Heart right ventricle (tissue), 16 donors: ENCODE measurements around the gene ECI1. TPM values are rescaled to one million over a fixed set of nuclear protein-coding genes. Genes with fewer than 3 reads are reported as not detected.
A peak's percentile ranks its signal among the peaks of the same experiment; 100 is the strongest.

Source experiments
- ATAC-seq, 8 donors: fragments of 200-7000 bp; cut with Tn5 transposase; one replicate each; pipeline ENCODE4 v1.9.1; 2020; ENCODE audit warnings: mild to moderate bottlenecking in 8 of 8, moderate library complexity in 8 of 8, moderate number of reproducible peaks in 1 of 8
- DNase-seq, 2 donors: peaks; one replicate each; pipeline ENCODE4 v3.0.0-alpha.2; 2020
- H3K27ac ChIP-seq, 10 donors: fragments of 200-600 bp; sonication (generic) in 2 of 10; one replicate each; pipeline versions ENCODE4 v1.5.0 to v1.8.0; 2020 to 2022; ENCODE audit warnings: mild to moderate bottlenecking in 3 of 10
- H3K27me3 ChIP-seq, 7 donors: fragments of 200-600 bp; one replicate each; pipeline ENCODE4 v1.8.0; 2021 to 2022; ENCODE audit warnings: mild to moderate bottlenecking in 2 of 7
- H3K36me3 ChIP-seq, 9 donors: fragments of 200-600 bp; sonication (generic) in 1 of 9; one replicate each; pipeline versions ENCODE4 v1.5.0 to v1.8.0; 2020 to 2022; ENCODE audit warnings: mild to moderate bottlenecking in 2 of 9
- H3K4me1 ChIP-seq, 9 donors: fragments of 200-600 bp; sonication (generic) in 1 of 9; one replicate each; pipeline versions ENCODE4 v1.5.0 to v1.8.0; 2020 to 2022; ENCODE audit warnings: mild to moderate bottlenecking in 4 of 9
- H3K4me3 ChIP-seq, 10 donors: fragments of 200-600 bp; sonication (generic) in 2 of 10; one replicate each; pipeline versions ENCODE4 v1.5.0 to v1.8.0; 2020 to 2022; ENCODE audit warnings: mild to moderate bottlenecking in 7 of 10, moderate library complexity in 2 of 10
- H3K9me3 ChIP-seq, 11 donors: fragments of 200-600 bp in 10 of 11; sonication (generic) in 2 of 11; one replicate each; pipeline versions ENCODE4 v1.5.0 to v1.8.0; 2013 to 2022; ENCODE audit warnings: mild to moderate bottlenecking in 2 of 11, control low read depth in 1 of 11, moderate library complexity in 1 of 11
- WGBS, 2 donors: extraction: QIAGEN DNeasy Blood & Tissue Kit; methylation state at CpG; one replicate each; pipeline ENCODE4 v1.1.7; 2013; ENCODE audit warnings: inconsistent platforms in 1 of 2; 5-methylcytosine and 5-hydroxymethylcytosine counted together
- intact Hi-C, 10 donors: fragments of 100-400 bp; cut with DNase I; formaldehyde crosslinking; loops; one replicate each; pipeline versions ENCODE4 v1.11.1 to v1.14.2; 2022
- polyA plus RNA-seq, 2 donors: library from polyadenylated mRNA; stranded (reverse); fragments of 200-250 nt; gene quantifications; one replicate each; pipeline ENCODE4 v1.2.3, GENCODE V29; 2013
- total RNA-seq, 10 donors: library from RNA; stranded (reverse); fragmentation: NEBNext Ultra II Directional in 3 of 10; extraction: Animal tissue kit (Norgen Biotek cat#: 25700) in 3 of 10; gene quantifications; one replicate each; pipeline versions ENCODE4 v1.2.1 to v1.2.4, GENCODE V29; 2021 to 2023
- TF ChIP-seq, protein P1 (sequence below), 9 donors: fragments of 200-600 bp; sonication (generic) in 2 of 9; IDR thresholded peaks; one replicate each; pipeline versions ENCODE4 v1.5.0 to v1.8.0; 2021 to 2022; ENCODE audit warnings: antibody characterized with exemption in 9 of 9, mild to moderate bottlenecking in 5 of 9, moderate library complexity in 1 of 9
- donor health status: Arrhythmogenic right ventricular cardiomyopathy.
- donor health status: ischemic (EF 13 %, LVEDD 7.1; RV severe dilation, severe dysfunction).
- donor health status: healthy with polysubstance abuse.
- donor health status: DM: no; HTN: yes; CAD: no.
- donor health status: DM: no; HTN: no; CAD: no.
- donor health status: ischemic (EF 25% LVEDD 6.9; RV normal size, moderate dysfunction).
- donor health status: ischemic (EF 25% LVEDD 5.7; RV mildly dilated, moderate dysfunction).
- donor health status: healthy.
- donor health status: DM: yes; HTN: yes; CAD: no.
- donor health status: Ischemic cardiomyopathy.
- donor health status: ischemic (EF 35%, LVEDD 5.7; RV mildly dilated, moderate dysfunction).
- donor health status: nonischemic (EF 11% LVEDD 7.7; RV severe dilation, severe dysfunction).
- donor health status: DM: yes; HTN: yes; CAD: no.
- donor health status: PGD.
- donor health status: ischemic (EF 29% LVEDD 5.4; RV normal size, mild dysfunction).
- donor health status: nonischemic (EF 23%, LVEDD 6.1; RV moderate dilation, normal function).

The ECI1 gene
- total and polyA plus RNA-seq, 12 donors = 118 to 491 (median 155) TPM

DNA sequence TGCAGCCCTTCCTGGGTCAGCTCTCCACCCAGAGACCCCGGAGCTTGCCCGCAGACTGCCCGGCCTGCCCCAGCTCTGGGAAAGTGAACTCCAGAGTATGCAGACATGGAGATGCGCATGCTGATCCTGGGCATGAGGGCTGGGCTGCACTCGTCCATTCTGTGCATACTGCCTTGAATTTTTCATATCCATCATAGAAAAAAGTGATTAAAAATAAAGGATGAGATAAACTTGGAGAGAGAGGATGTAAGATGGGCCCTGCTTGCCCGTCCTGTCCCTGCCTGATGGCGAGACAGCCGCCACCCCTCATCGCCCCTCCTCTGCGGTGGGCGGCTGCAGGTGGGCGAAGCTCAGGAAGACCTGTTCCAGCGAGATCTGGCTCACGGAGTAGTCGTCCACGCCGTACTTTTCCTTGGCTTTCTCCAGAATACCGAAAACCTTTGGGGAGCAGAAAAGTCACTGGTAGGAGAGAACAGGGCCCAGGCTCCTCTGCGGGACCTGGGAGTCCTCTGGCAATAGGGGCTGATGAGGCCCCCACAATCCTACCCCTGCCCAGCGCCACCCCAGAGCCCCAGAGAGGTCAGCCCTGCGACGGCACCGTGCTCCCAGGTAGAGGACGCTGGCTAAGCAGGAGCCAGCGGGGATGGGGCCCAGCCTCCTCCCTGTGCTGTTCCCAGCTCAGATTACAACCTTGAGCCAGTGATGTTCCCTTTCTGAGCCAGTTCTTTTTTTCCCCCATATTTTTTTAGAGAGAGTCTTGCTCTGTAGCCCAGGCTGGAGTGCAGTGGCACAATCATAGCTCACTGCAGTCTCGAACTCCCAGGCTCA lies 25.2 kb upstream of the ECI1 start:
- intact Hi-C loops = loop anchor here in 1 of 10 donors (10.0 kb wide), 1 partner anchor 58 kb away; no protein-coding TSS in a partner anchor
- peaks cover 0 to 3% (median 0%) of the 10 kb centered on the region in 9 donors for H3K4me1 ChIP-seq
- no peak overlapping the region for H3K27ac ChIP-seq
- H3K4me3 ChIP-seq = no peak overlapping the region
- TF ChIP-seq, protein P1, sequence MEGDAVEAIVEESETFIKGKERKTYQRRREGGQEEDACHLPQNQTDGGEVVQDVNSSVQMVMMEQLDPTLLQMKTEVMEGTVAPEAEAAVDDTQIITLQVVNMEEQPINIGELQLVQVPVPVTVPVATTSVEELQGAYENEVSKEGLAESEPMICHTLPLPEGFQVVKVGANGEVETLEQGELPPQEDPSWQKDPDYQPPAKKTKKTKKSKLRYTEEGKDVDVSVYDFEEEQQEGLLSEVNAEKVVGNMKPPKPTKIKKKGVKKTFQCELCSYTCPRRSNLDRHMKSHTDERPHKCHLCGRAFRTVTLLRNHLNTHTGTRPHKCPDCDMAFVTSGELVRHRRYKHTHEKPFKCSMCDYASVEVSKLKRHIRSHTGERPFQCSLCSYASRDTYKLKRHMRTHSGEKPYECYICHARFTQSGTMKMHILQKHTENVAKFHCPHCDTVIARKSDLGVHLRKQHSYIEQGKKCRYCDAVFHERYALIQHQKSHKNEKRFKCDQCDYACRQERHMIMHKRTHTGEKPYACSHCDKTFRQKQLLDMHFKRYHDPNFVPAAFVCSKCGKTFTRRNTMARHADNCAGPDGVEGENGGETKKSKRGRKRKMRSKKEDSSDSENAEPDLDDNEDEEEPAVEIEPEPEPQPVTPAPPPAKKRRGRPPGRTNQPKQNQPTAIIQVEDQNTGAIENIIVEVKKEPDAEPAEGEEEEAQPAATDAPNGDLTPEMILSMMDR (IDR thresholded peaks at IDR 0.05) = no peak
- 76 to 78% methylated on average over 26 of the region's 26 CpGs for WGBS, 2 donors
- H3K36me3 ChIP-seq = peaks cover 0 to 51% (median 2%) of the 10 kb centered on the region in 9 donors
- ATAC-seq (no peak), DNase-seq (no peak)
- H3K27me3 ChIP-seq = no peaks in the 10 kb centered on the region
- no peaks in the 10 kb centered on the region for H3K9me3 ChIP-seq

DNA sequence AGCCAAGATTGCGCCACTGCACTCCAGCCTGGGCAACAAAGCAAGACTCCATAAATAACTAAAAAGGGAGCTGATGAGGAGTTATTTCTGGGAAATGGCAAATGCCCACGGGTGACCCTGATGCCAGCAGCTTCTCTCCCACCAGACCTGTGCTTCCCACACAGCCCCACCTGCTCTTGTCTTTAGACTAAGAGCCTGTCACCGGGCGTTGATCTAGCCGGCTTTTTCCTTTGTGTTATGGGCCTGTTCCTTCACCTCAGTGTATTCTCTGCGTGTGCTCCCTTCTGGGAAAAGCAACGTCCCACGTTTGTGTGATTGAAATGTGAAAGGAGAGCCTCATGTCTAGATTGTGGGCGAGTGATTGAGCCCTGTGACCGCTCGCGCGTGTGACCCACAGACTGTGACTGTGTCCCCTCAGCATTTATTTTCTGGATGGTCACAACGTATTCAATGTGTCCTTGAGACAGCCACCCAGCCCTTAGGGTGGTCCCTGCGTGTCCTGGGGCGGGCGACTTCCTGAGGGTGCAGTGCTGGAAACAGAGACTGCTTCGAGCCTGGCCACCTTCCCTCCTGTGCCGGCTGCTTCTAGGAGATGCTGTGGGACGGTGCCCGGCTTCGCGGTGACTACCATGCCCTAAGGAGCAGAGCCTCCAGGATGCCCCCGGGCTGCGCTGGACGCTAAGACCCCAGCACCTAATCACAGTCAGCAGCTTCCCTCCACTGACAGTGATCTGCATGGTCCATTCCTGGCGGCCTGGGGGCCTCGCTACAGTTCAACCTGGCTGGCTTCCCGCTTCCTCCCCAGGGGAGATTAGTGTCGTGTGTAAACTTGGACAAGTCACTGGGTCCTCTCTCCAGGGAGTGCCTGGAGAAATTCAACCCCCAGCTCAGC lies 24.3 kb upstream of the ECI1 start:
- 77% methylated on average over 30 of the region's 30 CpGs for WGBS, 2 donors
- peak in 4 of 8 donors; percentile 15 to 40 (median 34) for ATAC-seq

DNA sequence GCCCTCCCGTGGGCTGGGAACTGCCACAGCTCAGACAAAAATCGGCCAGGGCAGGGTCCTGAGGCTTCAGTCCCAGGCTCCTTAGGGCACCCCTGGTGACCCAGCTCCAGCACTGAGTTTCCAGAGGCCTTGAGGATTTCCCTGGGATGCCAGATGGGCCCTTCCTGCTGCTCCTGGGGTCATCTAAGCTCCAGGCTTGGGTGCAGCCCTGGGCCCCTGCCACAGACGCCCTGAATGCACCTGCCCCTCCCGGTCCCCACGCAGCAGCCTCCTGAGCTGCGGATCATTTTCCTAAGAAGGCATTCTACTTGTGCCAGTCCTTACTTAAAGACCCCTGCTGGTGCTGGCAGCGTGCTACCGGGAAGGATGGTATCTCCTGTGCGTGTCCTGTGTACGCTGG lies 22.5 kb upstream of the ECI1 start:
- TF ChIP-seq, protein P1 (IDR thresholded peaks at IDR 0.05) = no peak
- peaks cover 0 to 27% (median 0%) of the 10 kb centered on the region in 9 donors for H3K36me3 ChIP-seq
- intact Hi-C loops = loop anchor here in 1 of 10 donors (10.0 kb wide), 1 partner anchor 61 kb away; no protein-coding TSS in a partner anchor
- H3K27me3 ChIP-seq = no peaks in the 10 kb centered on the region
- H3K4me3 ChIP-seq = no peak overlapping the region
- H3K27ac ChIP-seq = no peak overlapping the region
- H3K4me1 ChIP-seq = peaks cover 5 to 17% (median 15%) of the 10 kb centered on the region in 9 donors
- WGBS, 2 donors = 84 to 90% methylated on average over 10 of the region's 10 CpGs
- DNase-seq (no peak), ATAC-seq (no peak)
- H3K9me3 ChIP-seq = no peaks in the 10 kb centered on the region

More for the DNA sequence above, 24.3 kb upstream of the ECI1 start:
- TF ChIP-seq, protein P1 (IDR thresholded peaks at IDR 0.05) = no peak
- Histone ChIP-seq H3K27ac (no peak overlapping the region), H3K27me3 (no peaks in the 10 kb centered on the region), H3K4me1 (peaks cover 0 to 3% (median 0%) of the 10 kb centered on the region in 9 donors), H3K4me3 (no peak overlapping the region), H3K9me3 (no peaks in the 10 kb centered on the region), H3K36me3 (peaks cover 0 to 45% (median 2%) of the 10 kb centered on the region in 9 donors)
- DNase-seq = peak; percentile 59 to 64
- intact Hi-C loops = loop anchor here in 1 of 10 donors (10.0 kb wide), 1 partner anchor 59 kb away; no protein-coding TSS in a partner anchor

DNA sequence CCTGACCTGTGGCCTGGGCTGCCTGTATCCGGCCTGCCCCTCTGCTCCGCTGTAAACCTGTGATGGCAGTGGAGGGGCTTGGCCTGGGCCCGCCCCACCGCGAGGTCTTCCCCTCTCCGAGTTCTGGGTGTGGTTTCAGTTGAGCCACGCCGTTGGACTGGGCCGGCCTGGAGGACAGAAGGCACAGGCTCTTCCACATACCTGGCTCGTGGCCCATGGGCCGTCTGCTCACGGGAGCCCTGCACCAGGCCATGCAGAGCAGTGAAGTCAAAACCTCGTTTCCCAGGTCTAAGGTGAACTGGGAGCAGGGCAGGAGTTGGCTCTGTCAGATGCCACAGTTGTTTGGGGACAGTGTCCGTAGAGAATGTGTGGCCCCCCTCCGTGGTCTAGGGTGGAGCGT lies 22.1 kb upstream of the ECI1 start:
- 83 to 85% methylated on average over 16 of the region's 16 CpGs for WGBS, 2 donors
- TF ChIP-seq, protein P1 (IDR thresholded peaks at IDR 0.05) = no peak
- no peak overlapping the region for H3K4me3 ChIP-seq
- no peak for ATAC-seq
- H3K27me3 ChIP-seq = no peaks in the 10 kb centered on the region
- peaks cover 5 to 20% (median 17%) of the 10 kb centered on the region in 9 donors for H3K4me1 ChIP-seq
- no peaks in the 10 kb centered on the region for H3K9me3 ChIP-seq
- peaks cover 0 to 23% (median 0%) of the 10 kb centered on the region in 9 donors for H3K36me3 ChIP-seq
- no peak overlapping the region for H3K27ac ChIP-seq
- intact Hi-C loops = loop anchor here in 1 of 10 donors (10.0 kb wide), 1 partner anchor 61 kb away; no protein-coding TSS in a partner anchor
- no peak for DNase-seq
